Measurements from ENCODE around the gene ANKS1B.

DNA sequence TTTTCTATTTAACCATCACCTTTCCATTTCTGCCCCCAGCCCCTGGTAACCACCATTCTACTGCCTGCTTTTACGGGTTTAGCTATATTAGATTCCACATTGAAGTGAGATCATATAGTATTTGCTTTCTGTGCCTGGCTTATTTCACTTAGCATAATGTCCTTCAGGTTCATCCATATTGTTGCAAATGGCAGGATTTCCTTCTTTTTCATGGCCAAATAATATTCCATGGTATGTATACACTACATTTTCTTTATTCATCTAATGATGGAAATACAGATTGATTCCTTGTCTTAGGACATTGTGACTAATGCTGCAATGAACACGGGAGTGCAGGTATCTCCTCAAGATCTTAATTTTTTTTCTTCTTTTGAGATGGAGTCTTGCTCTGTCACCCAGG, 1137.5 kb downstream of the ANKS1B start:
- TF ChIP-seq, protein P1, sequence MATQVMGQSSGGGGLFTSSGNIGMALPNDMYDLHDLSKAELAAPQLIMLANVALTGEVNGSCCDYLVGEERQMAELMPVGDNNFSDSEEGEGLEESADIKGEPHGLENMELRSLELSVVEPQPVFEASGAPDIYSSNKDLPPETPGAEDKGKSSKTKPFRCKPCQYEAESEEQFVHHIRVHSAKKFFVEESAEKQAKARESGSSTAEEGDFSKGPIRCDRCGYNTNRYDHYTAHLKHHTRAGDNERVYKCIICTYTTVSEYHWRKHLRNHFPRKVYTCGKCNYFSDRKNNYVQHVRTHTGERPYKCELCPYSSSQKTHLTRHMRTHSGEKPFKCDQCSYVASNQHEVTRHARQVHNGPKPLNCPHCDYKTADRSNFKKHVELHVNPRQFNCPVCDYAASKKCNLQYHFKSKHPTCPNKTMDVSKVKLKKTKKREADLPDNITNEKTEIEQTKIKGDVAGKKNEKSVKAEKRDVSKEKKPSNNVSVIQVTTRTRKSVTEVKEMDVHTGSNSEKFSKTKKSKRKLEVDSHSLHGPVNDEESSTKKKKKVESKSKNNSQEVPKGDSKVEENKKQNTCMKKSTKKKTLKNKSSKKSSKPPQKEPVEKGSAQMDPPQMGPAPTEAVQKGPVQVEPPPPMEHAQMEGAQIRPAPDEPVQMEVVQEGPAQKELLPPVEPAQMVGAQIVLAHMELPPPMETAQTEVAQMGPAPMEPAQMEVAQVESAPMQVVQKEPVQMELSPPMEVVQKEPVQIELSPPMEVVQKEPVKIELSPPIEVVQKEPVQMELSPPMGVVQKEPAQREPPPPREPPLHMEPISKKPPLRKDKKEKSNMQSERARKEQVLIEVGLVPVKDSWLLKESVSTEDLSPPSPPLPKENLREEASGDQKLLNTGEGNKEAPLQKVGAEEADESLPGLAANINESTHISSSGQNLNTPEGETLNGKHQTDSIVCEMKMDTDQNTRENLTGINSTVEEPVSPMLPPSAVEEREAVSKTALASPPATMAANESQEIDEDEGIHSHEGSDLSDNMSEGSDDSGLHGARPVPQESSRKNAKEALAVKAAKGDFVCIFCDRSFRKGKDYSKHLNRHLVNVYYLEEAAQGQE (IDR thresholded peaks at IDR 0.05; ENCODE audit: low read depth, low read length), result no peak
- TF ChIP-seq, protein P2, sequence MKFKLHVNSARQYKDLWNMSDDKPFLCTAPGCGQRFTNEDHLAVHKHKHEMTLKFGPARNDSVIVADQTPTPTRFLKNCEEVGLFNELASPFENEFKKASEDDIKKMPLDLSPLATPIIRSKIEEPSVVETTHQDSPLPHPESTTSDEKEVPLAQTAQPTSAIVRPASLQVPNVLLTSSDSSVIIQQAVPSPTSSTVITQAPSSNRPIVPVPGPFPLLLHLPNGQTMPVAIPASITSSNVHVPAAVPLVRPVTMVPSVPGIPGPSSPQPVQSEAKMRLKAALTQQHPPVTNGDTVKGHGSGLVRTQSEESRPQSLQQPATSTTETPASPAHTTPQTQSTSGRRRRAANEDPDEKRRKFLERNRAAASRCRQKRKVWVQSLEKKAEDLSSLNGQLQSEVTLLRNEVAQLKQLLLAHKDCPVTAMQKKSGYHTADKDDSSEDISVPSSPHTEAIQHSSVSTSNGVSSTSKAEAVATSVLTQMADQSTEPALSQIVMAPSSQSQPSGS (IDR thresholded peaks at IDR 0.05; ENCODE audit: low read length), result no peak
- TF ChIP-seq SIN3A (IDR thresholded peaks at IDR 0.05; ENCODE audit: low read depth, low read length), result no peak
- TF ChIP-seq, protein P3, sequence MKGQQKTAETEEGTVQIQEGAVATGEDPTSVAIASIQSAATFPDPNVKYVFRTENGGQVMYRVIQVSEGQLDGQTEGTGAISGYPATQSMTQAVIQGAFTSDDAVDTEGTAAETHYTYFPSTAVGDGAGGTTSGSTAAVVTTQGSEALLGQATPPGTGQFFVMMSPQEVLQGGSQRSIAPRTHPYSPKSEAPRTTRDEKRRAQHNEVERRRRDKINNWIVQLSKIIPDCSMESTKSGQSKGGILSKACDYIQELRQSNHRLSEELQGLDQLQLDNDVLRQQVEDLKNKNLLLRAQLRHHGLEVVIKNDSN (IDR thresholded peaks at IDR 0.05; ENCODE audit: borderline replicate concordance, extremely low read length, insufficient read depth, low read depth, low read length), result no peak
- TF ChIP-seq, protein P4, sequence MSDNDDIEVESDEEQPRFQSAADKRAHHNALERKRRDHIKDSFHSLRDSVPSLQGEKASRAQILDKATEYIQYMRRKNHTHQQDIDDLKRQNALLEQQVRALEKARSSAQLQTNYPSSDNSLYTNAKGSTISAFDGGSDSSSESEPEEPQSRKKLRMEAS (IDR thresholded peaks at IDR 0.05; ENCODE audit: low read depth, low read length), result no peak
- TF ChIP-seq KDM1A (IDR thresholded peaks at IDR 0.05; ENCODE audit: borderline replicate concordance), result no peak
- TF ChIP-seq PML (IDR thresholded peaks at IDR 0.05; ENCODE audit: low read length), result no peak
- TF ChIP-seq, protein P5, sequence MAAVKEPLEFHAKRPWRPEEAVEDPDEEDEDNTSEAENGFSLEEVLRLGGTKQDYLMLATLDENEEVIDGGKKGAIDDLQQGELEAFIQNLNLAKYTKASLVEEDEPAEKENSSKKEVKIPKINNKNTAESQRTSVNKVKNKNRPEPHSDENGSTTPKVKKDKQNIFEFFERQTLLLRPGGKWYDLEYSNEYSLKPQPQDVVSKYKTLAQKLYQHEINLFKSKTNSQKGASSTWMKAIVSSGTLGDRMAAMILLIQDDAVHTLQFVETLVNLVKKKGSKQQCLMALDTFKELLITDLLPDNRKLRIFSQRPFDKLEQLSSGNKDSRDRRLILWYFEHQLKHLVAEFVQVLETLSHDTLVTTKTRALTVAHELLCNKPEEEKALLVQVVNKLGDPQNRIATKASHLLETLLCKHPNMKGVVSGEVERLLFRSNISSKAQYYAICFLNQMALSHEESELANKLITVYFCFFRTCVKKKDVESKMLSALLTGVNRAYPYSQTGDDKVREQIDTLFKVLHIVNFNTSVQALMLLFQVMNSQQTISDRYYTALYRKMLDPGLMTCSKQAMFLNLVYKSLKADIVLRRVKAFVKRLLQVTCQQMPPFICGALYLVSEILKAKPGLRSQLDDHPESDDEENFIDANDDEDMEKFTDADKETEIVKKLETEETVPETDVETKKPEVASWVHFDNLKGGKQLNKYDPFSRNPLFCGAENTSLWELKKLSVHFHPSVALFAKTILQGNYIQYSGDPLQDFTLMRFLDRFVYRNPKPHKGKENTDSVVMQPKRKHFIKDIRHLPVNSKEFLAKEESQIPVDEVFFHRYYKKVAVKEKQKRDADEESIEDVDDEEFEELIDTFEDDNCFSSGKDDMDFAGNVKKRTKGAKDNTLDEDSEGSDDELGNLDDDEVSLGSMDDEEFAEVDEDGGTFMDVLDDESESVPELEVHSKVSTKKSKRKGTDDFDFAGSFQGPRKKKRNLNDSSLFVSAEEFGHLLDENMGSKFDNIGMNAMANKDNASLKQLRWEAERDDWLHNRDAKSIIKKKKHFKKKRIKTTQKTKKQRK (IDR thresholded peaks at IDR 0.05; ENCODE audit: low read depth, low read length), result no peak
- no peak for TF ChIP-seq SMC3 (IDR thresholded peaks at IDR 0.05; ENCODE audit: borderline replicate concordance, low read length)
